ENCODE measurements around the gene CCL22.
"Not testable (repeated sequence)": the region's sequence is repeated elsewhere in the genome, so short reads cannot be mapped to it uniquely, and the experiment has no call there.

Gene CCL22

DNA sequence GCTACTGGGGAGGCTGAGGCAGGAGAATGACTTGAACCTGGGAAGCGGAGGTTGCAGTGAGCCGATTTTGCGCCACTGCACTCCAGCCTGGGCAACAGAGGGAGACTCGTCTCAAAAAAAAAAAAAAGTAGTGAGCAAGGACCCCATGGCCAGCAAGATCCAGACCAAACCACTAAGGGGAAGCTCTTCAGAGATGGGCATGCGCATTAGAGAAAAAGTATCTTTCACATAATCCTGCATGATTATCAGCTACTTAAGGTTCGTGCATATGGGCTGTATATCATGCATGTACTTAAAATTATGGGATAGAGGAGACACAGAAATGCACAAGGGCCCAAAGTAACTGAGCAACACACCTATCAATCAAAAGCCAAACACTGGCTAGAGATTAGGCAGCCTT, 10.7 kb upstream of the CCL22 start:
- no peak for DNase-seq (ENCODE audit: low read depth in 2 of 2)

- no peak for DNase-seq (ENCODE audit: low read depth in 2 of 2)
Observed at GRCh38 chr16:57348327-57348726, 10.3 kb upstream of the CCL22 start.

DNA sequence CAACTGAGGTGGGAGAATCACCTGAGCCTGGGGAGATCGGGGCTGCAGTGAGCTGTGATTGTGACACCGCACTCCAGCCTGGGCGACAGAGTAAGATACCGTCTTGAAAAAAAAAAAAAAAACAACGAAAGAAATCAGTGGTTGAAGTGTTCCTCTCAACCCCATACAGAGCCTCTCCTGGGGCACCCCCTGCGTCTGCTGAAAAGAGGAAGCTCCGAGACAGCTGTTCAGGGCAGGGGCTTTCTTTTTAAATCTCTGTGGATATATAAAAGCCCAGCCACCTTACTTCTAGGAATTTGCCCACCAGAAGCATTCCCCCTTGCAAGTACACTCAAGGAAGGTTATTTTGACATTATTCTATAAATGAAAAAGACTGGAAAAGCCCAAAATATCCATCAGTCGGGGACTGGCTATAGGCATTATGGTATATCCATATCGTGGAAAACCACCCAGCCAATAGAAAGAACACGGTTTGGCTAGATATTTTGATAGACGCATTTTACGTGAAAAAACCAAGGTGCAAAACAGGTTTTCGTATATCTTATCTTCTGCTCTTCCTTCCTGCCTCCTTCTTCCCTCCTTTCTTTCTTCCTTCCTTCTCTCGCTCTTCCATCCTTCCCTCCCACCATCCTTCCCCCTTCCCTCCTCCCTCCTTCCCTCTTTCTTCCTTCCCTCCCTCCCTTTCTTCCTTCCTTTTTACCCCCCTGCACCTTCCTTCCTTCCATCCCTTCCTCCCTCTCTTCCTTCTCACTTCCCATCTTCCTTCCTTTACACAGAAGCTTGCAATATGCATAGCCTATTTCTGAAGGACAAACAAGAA, 9.2 kb upstream of the CCL22 start:
- no peak for DNase-seq (ENCODE audit: low read depth in 2 of 2)

GRCh38 chr16:57352636-57353047, 5.9 kb upstream of the CCL22 start:
- no peak for DNase-seq (ENCODE audit: low read depth in 2 of 2)

GRCh38 chr16:57354311-57354710, 4.3 kb upstream of the CCL22 start:
- DNase-seq (ENCODE audit: low read depth in 2 of 2) = no peak

- no peak for DNase-seq (ENCODE audit: low read depth in 2 of 2)
Observed at GRCh38 chr16:57355898-57356414, 2.6 kb upstream of the CCL22 start.

- no peak for DNase-seq (ENCODE audit: low read depth in 2 of 2)
Observed at GRCh38 chr16:57356547-57356946, 2.0 kb upstream of the CCL22 start.

- DNase-seq (ENCODE audit: low read depth in 2 of 2) = no peak
Observed at GRCh38 chr16:57357330-57358085, 1.1 kb upstream of the CCL22 start.

DNA sequence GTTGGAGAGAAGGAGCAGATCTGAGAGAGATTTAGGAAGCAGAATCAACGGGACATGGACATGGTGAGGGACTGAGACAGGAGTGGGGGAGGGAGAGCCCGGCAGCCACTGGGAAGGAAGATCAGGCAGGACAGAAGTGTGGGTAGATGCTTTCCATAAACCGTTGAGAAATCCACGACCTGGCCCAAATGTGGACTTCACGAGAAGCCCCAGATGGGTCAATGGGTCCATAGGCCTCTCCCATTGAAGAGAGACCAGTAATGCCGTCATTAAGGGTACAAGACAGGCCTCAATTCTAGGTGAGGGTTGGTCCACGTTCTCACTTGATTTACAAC, 530 bp upstream of the CCL22 start:
- DNase-seq (ENCODE audit: low read depth in 2 of 2) = no peak

- DNase-seq (ENCODE audit: low read depth in 2 of 2) = no peak
Observed at GRCh38 chr16:57360321-57360935, 1.8 kb downstream of the CCL22 start.

DNA sequence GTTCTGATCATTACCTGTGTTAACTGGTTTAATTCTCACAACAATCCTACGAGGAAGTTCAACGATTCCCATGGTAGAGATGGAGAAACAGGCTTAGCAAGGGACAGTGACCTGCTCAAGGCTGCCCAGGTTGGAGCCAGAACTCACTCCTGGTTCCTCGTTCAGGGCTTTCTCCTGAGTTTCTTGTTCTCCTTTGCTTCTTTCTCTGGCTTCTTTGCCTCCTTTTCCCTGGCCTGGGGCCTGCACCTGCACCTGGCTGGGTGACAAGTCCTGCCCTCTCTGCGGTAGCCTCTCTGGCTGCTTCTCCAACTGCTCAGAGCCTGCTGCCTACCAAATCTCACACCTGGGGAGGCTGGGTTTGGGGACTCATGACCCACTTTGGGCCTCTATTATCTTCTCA, 2.8 kb downstream of the CCL22 start:
- no peak for DNase-seq (ENCODE audit: low read depth in 2 of 2)

DNA sequence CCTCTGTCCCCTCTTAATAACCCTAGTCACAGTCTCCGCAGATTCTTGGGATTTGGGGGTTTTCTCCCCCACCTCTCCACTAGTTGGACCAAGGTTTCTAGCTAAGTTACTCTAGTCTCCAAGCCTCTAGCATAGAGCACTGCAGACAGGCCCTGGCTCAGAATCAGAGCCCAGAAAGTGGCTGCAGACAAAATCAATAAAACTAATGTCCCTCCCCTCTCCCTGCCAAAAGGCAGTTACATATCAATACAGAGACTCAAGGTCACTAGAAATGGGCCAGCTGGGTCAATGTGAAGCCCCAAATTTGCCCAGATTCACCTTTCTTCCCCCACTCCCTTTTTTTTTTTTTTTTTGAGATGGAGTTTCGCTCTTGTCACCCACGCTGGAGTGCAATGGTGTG, 5.6 kb downstream of the CCL22 start:
- no peak for DNase-seq (ENCODE audit: low read depth in 2 of 2)

- DNase-seq (ENCODE audit: low read depth in 2 of 2) = no peak
Observed at GRCh38 chr16:57366544-57367040, 8.0 kb downstream of the CCL22 start.

- DNase-seq (ENCODE audit: low read depth in 2 of 2) = no peak
Observed at GRCh38 chr16:57367116-57367752, 8.7 kb downstream of the CCL22 start.

DNA sequence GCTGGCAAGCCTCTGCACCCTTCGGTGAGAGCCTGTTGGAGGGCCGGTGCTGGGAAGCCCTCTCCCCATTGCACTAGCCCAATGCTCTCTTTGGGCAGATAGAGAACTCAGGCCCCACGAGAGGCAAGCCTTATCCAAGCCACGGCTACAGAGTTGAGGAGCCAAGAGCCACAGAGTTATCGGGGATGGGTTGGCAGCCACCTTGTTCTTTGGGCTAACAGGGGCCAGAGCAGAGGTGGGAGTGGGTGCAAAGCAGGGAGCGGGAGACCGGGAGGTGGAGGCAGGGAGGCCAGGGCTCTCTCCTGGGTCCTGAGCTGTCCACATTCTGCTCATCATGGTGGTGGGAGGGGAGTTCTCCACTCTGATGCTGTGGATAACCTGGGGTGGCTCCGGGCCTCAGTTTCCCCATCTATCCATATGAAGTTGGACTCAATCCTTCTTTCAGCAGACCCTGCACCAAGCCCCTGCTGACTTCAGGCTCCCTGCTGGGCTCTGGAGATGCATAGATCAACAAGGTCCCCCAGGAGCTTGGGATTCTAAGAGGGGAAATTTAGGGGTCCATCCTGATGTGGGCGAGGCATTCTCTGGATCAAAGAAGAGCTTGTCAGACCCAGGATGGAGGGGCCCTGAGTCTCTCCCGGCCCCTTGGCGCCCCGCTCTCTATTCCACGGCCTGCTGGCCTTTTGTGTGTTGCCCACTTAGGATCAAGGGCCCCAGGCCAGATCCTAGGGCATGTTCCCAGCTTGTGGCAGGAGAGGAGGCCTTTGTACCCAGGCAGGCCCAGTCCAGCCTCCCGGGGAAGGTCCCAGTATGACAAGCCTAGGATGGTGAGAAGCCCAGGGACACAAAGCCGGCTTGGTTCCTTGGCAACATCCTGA, 13.2 kb downstream of the CCL22 start:
- no peak for DNase-seq (ENCODE audit: low read depth in 2 of 2)

DNA sequence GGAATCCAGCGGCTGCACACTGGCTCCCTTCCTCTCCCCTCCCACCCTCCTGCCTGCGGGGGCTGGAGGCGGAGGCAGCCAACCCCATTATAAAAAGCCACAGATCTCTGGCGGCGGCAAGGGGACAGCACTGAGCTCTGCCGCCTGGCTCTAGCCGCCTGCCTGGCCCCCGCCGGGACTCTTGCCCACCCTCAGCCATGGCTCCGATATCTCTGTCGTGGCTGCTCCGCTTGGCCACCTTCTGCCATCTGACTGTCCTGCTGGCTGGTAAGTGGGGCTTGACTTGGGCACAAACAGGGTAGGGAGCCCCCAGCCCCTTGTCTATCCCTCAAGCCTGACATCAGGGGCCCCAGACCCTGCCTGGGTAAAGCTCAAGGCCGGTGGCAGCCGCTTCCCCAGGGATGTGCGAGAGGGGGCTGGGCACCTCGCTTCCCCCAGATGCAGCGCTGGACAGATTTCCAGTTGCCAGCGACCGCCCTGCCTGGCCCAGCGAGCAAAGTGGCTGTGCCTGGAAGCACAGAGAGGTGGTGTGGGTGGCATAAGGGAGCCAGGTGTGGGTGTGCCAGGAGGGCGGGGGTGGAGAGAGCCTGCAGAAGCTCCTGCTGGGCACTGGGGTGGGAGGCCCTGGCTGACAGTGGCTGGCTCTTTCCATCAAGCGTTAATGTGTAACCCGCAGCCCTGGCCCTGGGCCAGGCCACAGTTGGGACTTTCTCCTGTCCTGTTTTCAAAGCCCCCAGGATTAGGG, 14.0 kb downstream of the CCL22 start, which contains the start of gene CX3CL1:
Gene CX3CL1 (plus strand): TSS at position 119 of the 745 bp plus-strand sequence. CDS start 79 bp downstream, at position 198.
- no peak for DNase-seq (ENCODE audit: low read depth in 2 of 2)

- no peak for DNase-seq (ENCODE audit: low read depth in 2 of 2)
Observed at GRCh38 chr16:57373117-57373947, 14.7 kb downstream of the CCL22 start.

- DNase-seq (ENCODE audit: low read depth in 2 of 2) = no peak
Observed at GRCh38 chr16:57374067-57374534, 15.5 kb downstream of the CCL22 start.

GRCh38 chr16:57374925-57375465, 16.4 kb downstream of the CCL22 start:
- DNase-seq (ENCODE audit: low read depth in 2 of 2) = not testable (repeated sequence)

Data from activated CD8-positive, alpha-beta memory T cell treated with anti-CD3 and anti-CD28 coated beads for 4 hours (primary cell).